ENCODE measurements around the gene REX1BD. TPM values are rescaled to one million over a fixed set of nuclear protein-coding genes. Genes with fewer than 3 reads are reported as not detected.

Gene REX1BD
- total and polyA plus RNA-seq, 2 of the 13 experiments (the other 11 are each of a cell fraction or from before 2014, with no cell fraction given), result 7.5 to 25.4 TPM

GRCh38 chr19:18588611-18589379, at the start of gene REX1BD (continued):
- TF ChIP-seq TFE3 (CRISPR knock-in tag; IDR thresholded peaks at IDR 0.05) (no peak), TRIM24 (CRISPR knock-in tag; IDR thresholded peaks at IDR 0.05) (no peak), SYNCRIP (IDR thresholded peaks at IDR 0.05; ENCODE audit: insufficient read depth, low read depth, low read length) (no peak), YY1 (IDR thresholded peaks at IDR 0.05; ENCODE audit: insufficient read depth, insufficient replicate concordance, low read depth, low read length) (peak; percentile 21), MED8 (CRISPR knock-in tag; IDR thresholded peaks at IDR 0.05; ENCODE audit: insufficient replicate concordance) (peak; percentile 64), ZMYM4 (CRISPR knock-in tag; IDR thresholded peaks at IDR 0.05) (peak; percentile 98), HHEX (CRISPR knock-in tag; IDR thresholded peaks at IDR 0.05) (no peak), TIGD3 (CRISPR knock-in tag; IDR thresholded peaks at IDR 0.05; ENCODE audit: borderline replicate concordance) (no peak; the same call in 1 of the 2 replicates), ZIK1 (CRISPR knock-in tag; IDR thresholded peaks at IDR 0.05; ENCODE audit: borderline replicate concordance, low read depth) (peak; percentile 63; the same call in 1 of the 2 replicates), ZNF10 (CRISPR knock-in tag; IDR thresholded peaks at IDR 0.05; ENCODE audit: borderline replicate concordance, low read depth) (no peak), ATF2 (CRISPR knock-in tag; IDR thresholded peaks at IDR 0.05) (peak; percentile 72; the same call in 1 of the 2 replicates), KAT2B (IDR thresholded peaks at IDR 0.05; ENCODE audit: borderline replicate concordance, low read depth, low read length) (no peak)
- TF ChIP-seq, protein P1, sequence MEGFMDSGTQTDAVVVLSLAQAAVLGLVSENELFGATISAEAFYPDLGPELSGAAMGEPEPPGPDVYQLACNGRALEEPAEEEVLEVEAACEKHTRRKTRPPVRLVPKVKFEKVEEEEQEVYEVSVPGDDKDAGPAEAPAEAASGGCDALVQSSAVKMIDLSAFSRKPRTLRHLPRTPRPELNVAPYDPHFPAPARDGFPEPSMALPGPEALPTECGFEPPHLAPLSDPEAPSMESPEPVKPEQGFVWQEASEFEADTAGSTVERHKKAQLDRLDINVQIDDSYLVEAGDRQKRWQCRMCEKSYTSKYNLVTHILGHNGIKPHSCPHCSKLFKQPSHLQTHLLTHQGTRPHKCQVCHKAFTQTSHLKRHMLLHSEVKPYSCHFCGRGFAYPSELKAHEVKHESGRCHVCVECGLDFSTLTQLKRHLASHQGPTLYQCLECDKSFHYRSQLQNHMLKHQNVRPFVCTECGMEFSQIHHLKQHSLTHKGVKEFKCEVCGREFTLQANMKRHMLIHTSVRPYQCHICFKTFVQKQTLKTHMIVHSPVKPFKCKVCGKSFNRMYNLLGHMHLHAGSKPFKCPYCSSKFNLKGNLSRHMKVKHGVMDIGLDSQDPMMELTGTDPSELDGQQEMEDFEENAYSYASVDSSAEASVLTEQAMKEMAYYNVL (CRISPR knock-in tag; IDR thresholded peaks at IDR 0.05; ENCODE audit: borderline replicate concordance), result peak; percentile 81
- TF ChIP-seq, protein P2, sequence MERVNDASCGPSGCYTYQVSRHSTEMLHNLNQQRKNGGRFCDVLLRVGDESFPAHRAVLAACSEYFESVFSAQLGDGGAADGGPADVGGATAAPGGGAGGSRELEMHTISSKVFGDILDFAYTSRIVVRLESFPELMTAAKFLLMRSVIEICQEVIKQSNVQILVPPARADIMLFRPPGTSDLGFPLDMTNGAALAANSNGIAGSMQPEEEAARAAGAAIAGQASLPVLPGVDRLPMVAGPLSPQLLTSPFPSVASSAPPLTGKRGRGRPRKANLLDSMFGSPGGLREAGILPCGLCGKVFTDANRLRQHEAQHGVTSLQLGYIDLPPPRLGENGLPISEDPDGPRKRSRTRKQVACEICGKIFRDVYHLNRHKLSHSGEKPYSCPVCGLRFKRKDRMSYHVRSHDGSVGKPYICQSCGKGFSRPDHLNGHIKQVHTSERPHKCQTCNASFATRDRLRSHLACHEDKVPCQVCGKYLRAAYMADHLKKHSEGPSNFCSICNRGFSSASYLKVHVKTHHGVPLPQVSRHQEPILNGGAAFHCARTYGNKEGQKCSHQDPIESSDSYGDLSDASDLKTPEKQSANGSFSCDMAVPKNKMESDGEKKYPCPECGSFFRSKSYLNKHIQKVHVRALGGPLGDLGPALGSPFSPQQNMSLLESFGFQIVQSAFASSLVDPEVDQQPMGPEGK (CRISPR knock-in tag; IDR thresholded peaks at IDR 0.05), result peak; percentile 99
- TF ChIP-seq, protein P3, sequence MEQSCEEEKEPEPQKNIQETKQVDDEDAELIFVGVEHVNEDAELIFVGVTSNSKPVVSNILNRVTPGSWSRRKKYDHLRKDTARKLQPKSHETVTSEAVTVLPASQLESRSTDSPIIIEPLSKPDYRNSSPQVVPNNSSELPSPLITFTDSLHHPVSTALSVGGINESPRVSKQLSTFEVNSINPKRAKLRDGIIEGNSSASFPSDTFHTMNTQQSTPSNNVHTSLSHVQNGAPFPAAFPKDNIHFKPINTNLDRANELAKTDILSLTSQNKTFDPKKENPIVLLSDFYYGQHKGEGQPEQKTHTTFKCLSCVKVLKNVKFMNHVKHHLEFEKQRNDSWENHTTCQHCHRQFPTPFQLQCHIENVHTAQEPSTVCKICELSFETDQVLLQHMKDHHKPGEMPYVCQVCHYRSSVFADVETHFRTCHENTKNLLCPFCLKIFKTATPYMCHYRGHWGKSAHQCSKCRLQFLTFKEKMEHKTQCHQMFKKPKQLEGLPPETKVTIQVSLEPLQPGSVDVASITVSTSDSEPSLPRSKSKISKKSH (CRISPR knock-in tag; IDR thresholded peaks at IDR 0.05; ENCODE audit: borderline replicate concordance), result no peak
